Islet precursor cell (in vitro differentiated cells): ENCODE measurements around the gene JAK1.
"Not testable (repeated sequence)": the region's sequence is repeated elsewhere in the genome, so short reads cannot be mapped to it uniquely, and the experiment has no call there.

Source experiments
- DNase-seq: peaks from one replicate; pipeline ENCODE4 v3.0.0-alpha.2; 2018

The JAK1 gene

DNA sequence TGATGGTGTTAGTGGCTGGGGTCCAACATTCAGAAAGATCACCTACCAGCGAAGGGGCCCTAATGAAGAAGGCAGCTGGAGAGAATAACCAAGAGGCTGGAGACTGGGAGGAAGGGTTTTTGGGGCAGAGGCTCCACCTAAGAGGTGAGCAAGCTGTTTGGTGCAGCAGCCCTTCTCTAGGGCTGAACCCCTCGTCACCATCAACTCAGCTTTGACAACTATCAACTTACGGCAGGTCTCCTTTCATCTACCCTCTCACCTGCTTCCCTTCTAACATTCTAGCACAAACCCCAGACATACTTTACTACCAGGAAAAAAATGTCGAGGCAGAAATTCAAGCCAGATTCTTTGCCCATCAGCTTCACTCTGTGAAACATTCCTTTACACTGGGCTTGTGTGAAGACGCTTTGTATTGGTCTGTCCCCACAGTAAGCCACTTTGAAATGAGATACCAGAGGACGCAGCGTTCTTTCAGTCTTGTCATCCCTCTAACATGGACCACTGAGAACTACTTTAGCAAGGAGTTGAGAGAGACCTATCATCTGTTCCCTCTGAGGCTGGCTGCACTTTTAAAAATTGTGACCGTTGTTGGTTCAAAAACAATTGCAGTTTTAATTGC lies 136.8 kb downstream of the JAK1 start:
- DNase-seq: no peak

DNA sequence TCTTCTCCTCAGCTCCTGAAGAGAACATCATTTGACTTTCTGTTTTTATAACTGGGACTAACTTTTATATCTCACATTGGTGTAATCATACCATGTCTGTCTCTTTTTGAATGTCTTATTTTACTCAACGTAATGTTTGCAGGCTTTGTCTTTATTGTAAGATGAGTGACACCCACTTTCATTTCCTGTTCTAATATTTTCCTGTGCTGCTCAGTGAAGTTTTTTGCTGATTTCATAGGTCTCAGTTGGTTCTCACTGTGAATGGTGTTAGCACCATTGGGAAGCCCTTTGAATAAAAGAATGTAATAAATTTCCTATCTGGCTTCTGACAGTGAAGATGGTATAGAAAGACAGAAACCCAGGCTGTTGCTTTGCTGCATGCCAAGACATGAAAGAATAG lies 137.5 kb downstream of the JAK1 start:
- no peak for DNase-seq

DNA sequence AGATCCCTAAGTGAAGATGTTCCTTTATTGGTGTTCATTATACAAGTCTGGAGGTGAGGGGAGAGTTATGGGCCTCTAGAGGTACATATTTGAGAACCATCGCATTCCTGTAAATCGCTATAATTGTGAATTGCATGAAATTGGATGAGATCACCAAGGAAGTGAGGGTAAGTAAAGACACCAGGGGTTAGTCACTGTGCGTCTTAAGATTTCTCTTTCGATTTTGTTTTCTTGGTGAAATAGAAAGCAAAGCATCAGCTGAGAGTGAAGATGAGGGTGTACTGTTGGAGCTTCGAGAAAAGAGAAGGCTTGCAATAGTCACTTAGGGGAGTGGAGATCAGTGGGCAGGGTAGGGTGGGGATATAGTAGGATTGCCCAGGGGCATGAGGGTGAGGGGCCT lies 139.4 kb downstream of the JAK1 start:
- DNase-seq: no peak

DNA sequence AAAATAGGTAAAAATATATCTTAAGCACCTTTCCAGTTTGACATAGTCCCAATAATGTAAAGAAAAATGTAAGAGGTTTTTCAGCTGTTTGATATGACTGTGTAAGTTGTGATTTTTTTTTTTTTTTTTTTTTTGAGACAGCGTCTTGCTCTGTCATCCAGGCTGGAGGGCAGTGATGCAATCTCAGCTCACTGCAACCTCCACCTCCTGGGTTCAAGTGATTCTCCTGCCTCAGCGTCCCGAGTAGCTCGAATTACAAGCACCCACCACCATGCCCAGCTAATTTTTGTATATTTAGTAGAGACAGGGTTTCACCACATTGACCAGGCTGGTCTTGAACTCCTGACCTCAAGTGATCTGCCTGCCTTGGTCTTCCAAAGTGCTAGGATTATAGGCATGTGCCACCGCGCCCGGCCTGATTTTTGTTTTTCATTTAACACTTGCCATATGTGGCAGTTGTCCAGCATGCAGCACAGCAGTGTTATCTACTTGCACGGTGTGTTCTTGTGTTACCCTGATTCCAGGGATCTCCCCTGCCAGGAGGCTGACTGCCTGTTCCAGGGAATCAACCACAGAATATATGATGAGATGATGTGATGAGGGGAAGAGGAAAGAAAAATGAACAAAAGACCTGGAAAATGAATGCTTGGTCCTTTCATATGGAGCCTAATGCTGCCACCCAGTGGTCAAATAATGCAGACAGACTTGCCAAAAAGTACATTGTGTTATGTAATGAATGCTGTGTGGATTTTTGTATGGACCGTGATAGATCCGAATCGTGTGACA lies 142.5 kb downstream of the JAK1 start:
- DNase-seq: peak; percentile 74

DNA sequence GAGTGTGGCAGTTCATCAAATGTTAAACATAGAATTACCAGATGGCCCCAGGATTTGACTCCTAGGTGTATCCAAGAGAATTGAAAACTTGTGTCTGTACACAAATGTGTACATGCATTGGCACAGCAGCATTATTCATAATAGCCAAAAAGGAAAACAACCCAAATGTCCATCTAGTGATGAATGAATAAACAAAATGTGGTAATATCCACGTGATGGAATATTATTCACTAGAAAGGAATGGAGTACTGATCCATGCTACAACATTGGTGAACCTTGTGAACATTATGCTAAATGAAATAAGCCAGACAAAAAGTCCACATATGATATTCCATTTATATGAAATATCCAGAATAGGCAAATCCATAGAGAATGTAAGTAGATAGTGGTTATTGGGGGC lies 143.7 kb downstream of the JAK1 start:
- DNase-seq: no peak

DNA sequence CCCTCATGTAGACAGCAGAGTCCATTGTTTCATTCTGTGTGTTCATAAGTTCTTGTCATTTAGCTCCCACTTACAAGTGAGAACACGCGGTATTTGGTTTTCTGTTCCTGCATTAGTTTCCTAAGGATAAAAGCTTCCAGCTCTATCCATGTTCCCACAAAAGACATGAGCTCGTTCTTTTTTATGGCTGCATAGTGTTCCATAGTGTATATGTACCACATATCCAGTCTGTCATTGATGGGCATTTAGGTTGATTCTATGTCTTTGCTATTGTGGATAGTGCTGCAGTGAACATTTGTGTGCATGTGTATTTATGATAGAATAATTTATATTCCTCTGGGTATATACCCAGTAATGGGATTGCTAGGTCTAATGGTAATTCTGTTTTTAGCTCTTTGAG lies 145.8 kb downstream of the JAK1 start:
- not testable (repeated sequence) for DNase-seq

DNA sequence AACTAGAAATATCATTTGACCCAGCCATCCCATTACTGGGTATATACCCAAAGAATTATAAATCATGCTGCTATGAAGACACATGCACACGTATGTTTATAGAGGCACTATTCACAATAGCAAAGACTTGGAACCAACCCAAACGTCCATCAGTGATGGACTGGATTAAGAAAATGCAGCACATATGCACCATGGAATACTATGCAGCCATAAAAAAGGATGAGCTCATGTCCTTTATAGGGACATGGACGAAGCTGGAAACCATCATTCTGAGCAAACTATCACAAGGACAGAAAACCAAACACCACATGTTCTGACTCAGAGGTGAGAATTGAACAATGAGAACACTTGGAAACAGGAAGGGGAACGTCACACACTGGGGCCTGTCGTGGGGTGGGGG lies 149.0 kb downstream of the JAK1 start:
- DNase-seq: not testable (repeated sequence)

DNA sequence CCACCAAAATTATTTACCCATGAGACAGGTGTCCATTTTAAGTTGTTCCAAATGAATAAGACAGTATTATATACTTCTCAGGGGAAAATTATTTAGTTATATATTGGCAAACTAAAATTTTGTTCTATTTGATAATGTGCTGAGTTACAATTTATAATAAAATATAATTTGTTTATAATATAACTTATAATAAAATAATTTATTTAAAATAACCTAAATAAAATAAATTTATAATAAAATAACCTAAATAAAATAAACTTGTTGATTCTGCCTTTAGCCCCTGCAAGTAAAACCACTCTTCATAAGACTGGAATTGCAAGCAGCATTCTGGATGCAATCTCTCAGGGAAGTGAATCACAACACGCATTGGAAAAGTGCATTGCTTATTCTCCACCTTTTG lies 151.9 kb downstream of the JAK1 start:
- DNase-seq: no peak

DNA sequence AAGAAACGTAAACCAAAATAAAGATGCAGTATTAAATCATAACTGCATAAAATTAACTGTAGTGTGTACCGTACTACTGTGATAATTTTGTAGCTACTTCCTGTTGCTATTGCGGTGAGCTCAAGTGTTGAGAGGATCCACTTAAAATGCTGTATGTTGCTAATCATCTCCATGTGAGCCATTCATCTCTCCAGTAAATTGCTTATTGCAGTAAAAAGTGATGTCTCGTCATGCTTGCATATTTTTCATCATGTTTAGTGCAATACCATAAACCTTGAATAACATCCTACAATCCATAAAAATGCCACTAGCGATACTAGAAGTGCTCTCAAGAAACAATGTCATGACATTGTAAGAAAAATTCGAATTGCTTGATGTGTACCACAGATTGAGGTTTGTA lies 155.2 kb downstream of the JAK1 start:
- no peak for DNase-seq

DNA sequence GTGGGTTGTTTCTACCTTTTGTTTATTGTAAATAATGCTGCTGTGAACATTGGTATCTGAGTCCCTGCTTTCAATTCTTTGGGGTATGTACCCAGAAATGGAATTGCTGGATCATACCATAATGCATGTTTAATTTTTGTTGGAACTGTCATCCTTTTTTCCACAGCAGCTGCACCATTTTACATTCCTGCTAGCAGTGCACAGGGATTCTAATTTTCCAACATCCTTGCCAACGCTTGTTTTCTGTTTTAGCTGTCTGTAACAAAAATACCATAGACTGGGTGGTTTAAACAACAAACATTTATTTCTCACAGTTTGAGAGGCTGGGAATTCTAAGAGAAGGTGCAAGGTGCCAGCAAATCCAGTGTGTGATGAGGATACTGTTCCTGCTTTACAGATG lies 156.3 kb downstream of the JAK1 start:
- no peak for DNase-seq

DNA sequence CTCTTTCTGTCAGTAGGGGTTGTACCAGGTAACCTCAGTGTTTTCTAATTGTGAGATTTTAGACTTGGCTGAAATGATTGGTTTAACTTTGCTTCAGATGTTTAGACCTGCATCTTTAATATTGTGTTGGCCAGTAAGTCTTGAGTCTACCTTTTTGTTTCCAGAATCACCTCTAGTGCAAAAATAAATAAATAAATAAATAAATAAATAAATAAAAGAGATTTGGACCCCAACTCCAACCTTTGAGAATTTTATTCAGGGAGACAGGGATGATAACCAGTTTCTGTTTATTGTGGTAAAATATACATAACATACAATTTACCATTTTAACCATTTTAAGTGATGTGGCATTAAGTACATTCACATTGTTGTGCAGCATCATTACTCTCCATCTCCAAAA lies 157.0 kb downstream of the JAK1 start:
- no peak for DNase-seq

DNA sequence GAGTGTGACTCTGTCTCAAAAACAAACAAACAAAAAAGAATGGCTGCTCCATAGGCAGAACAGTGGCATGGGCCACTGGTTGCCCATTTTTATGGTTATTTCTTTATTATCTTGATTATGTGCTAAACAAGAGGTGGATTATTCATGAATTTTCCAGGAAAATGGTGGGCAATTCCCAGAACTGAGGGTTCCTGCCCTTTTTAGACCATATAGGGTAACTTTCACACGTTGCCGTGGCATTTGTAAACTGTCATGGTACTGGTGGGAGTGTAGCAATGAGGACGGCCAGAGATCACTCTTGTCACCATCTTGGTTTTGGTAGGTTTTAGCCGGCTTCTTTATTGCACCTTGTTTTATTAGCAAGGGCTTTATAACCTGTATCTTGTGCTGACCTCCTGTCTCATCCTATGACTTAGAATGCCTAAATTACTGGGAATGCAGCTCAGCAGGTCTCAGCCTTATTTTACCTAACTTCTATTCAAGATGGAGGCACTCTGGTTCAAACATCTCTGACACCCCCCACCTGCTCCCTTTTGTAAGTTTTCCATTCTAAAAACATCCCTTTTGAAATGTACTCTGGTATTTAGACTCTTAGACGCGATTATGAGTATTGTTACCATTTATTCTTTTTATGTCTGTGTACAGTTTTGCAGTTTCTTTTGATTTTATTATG lies 164.4 kb downstream of the JAK1 start:
- no peak for DNase-seq

DNA sequence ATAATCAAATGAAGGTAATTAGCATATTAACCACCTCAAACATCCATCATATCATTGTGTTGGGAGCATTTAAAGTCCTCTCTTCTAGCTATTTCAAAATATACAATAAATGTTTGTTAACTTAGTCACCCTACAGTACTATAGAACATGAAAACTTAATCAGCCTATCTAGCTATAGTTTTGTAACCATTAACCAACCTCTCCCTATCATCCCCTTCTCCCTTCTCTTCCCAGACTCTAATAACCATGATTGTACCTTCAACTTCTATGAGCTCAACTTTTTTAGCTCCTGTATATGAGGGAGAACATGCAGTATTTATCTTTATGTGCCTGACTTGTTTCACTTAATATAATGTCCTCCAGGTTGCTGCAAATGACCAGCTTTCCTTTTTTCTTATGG lies 167.5 kb downstream of the JAK1 start:
- DNase-seq: no peak

DNA sequence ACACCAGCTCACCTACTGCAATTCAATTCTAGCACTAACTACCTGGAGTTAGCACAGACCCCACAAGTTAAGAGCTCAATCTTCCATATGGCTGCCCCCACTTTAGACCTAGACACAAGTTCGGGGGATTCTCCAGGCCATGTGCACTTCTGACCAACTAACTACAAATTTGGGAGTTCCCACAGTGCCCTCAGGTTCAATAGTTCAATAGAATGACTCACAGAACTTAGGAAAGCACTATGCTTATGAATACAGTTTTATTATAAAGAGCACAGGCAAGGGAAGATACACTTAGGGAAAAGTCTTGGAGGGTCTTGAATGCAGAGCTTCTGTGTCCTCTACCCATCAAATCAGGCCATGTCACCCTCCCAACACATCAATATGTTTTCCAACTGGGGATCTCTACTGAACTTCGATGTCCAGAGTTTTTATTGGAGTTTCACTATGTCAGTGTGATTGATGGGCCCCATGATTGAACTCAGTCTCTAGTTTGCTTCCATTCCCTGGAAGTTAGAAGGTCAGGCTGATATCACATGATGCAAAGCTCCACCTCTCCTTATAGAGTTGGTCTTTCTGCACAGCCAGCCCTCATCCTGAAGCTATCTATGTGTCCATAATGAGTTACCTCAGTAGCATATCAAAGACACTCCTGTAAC lies 175.4 kb downstream of the JAK1 start:
- DNase-seq: no peak
